Left ventricle myocardium inferior (tissue), 1 donor: ENCODE measurements around the gene SH3BP5L. TPM values are rescaled to one million over a fixed set of nuclear protein-coding genes. Genes with fewer than 3 reads are reported as not detected.
"Not testable (repeated sequence)": the region's sequence is repeated elsewhere in the genome, so short reads cannot be mapped to it uniquely, and the experiment has no call there.

Experiments
- DNase-seq: peaks from one replicate; pipeline ENCODE4 v3.0.0-alpha.2; 2020
- H3K27ac ChIP-seq: fragments of 200-600 bp; replicated peaks from 2 replicates; pipeline ENCODE4 v1.8.0; 2021
- H3K27me3 ChIP-seq: fragments of 200-600 bp; 2 replicates; pipeline ENCODE4 v1.8.0; 2021; ENCODE audit warnings: low read depth
- H3K36me3 ChIP-seq: fragments of 200-600 bp; 2 replicates; pipeline ENCODE4 v1.8.0; 2021
- H3K4me1 ChIP-seq: fragments of 200-600 bp; 2 replicates; pipeline ENCODE4 v1.8.0; 2021
- H3K4me3 ChIP-seq: fragments of 200-600 bp; 2 replicates; pipeline ENCODE4 v1.8.0; 2021; ENCODE audit warnings: mild to moderate bottlenecking, moderate library complexity
- H3K9me3 ChIP-seq: fragments of 200-600 bp; replicated peaks from 2 replicates; pipeline ENCODE4 v1.8.0; 2021
- intact Hi-C: fragments of 100-400 bp; cut with micrococcal nuclease; formaldehyde crosslinking; loops from one replicate; pipeline ENCODE4 v1.11.0; 2022
- total RNA-seq: library from RNA; stranded (reverse); fragmentation: NEBNext Ultra II Directional; extraction: Animal tissue kit (Norgen Biotek cat#: 25700); gene quantifications from one replicate; pipeline ENCODE4 v1.2.1, GENCODE V29; 2021
- TF ChIP-seq, protein P1 (sequence below): fragments of 200-600 bp; IDR thresholded peaks from 2 replicates; pipeline ENCODE4 v1.8.0; 2021; ENCODE audit warnings: antibody characterized with exemption, mild to moderate bottlenecking, borderline replicate concordance
- donor health status: DM: no; HTN: yes; CAD: no; lungs with severe emphysema.

The SH3BP5L gene
- total RNA-seq, 1 donor from 2014 or later = 18.0 TPM

DNA sequence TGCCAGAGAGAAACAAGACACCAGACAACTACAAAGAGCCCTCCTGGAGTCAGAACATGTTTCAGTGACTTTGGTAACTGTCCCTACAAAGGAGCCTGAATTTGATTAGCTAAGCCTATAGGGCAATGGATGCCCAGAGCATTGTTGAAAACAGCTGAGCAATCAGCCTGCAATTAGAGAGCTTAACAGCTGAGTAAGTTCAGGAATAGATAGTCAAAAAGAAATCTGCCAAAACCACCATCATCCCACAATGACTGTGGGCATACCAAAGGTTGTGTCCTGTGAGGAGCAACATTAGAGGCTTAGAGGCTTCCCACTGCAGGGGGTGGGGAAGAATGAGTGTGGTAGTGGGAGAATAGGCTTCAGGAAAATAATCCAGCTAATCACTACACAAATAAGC, 32.1 kb downstream of the SH3BP5L start:
- TF ChIP-seq, protein P1, sequence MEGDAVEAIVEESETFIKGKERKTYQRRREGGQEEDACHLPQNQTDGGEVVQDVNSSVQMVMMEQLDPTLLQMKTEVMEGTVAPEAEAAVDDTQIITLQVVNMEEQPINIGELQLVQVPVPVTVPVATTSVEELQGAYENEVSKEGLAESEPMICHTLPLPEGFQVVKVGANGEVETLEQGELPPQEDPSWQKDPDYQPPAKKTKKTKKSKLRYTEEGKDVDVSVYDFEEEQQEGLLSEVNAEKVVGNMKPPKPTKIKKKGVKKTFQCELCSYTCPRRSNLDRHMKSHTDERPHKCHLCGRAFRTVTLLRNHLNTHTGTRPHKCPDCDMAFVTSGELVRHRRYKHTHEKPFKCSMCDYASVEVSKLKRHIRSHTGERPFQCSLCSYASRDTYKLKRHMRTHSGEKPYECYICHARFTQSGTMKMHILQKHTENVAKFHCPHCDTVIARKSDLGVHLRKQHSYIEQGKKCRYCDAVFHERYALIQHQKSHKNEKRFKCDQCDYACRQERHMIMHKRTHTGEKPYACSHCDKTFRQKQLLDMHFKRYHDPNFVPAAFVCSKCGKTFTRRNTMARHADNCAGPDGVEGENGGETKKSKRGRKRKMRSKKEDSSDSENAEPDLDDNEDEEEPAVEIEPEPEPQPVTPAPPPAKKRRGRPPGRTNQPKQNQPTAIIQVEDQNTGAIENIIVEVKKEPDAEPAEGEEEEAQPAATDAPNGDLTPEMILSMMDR = no peak
- H3K4me1 ChIP-seq = no peaks in the 10 kb centered on the region
- peaks cover 26% of the 10 kb centered on the region for H3K9me3 ChIP-seq
- no peak overlapping the region for H3K4me3 ChIP-seq
- H3K36me3 ChIP-seq = no peaks in the 10 kb centered on the region
- no peak overlapping the region for H3K27ac ChIP-seq
- intact Hi-C loops = no loop called here
- DNase-seq = no peak
- peaks cover 5% of the 10 kb centered on the region for H3K27me3 ChIP-seq

DNA sequence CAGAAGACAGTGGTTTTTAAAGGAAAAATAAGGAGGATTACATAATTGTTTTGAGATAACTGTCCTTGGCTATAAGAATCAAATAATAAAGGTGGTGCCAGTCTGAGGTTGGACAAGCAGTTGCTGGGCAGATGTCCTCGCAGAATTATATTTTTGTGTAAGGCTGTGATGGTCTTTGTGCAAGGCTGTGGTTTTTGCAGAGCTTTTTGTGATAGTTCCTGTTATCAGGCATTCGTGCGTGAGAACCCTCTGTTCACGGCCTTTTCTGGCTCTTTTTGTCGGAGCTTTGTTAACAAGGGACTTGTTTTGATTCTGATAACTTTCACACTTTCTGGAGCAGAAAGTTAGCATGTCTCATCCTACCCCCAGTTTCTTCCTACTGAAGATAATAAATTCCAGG, 33.4 kb downstream of the SH3BP5L start:
- peaks cover 12% of the 10 kb centered on the region for H3K27me3 ChIP-seq
- H3K4me3 ChIP-seq = no peak overlapping the region
- peaks cover 26% of the 10 kb centered on the region for H3K9me3 ChIP-seq
- TF ChIP-seq, protein P1 = no peak
- no peak for DNase-seq
- no peaks in the 10 kb centered on the region for H3K4me1 ChIP-seq
- no peak overlapping the region for H3K27ac ChIP-seq
- intact Hi-C loops = no loop called here
- no peaks in the 10 kb centered on the region for H3K36me3 ChIP-seq

DNA sequence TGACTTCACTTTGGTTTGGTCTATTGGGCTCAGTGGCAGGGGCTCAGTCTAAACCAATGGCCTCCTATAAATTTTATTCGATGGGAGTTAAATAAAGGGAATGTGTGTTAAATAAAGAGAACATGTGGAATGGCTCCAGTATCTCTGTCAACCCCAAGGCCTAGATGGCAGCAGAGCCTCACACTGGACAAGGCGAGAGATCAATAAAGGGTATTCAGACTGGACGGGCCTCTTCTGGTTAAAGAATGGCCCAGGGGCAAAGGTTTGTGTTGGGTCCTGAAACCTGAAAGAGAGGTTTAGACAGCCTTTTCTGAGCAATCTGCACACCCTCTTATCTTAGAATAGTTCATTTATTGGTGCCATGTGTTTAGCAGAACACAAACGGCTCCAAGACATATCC, 34.7 kb downstream of the SH3BP5L start:
- intact Hi-C loops = no loop called here
- DNase-seq = no peak
- Histone ChIP-seq H3K4me3 (no peak overlapping the region), H3K27ac (no peak overlapping the region), H3K36me3 (no peaks in the 10 kb centered on the region), H3K27me3 (peaks cover 12% of the 10 kb centered on the region), H3K9me3 (peaks cover 23% of the 10 kb centered on the region), H3K4me1 (no peaks in the 10 kb centered on the region)
- TF ChIP-seq, protein P1 = no peak

DNA sequence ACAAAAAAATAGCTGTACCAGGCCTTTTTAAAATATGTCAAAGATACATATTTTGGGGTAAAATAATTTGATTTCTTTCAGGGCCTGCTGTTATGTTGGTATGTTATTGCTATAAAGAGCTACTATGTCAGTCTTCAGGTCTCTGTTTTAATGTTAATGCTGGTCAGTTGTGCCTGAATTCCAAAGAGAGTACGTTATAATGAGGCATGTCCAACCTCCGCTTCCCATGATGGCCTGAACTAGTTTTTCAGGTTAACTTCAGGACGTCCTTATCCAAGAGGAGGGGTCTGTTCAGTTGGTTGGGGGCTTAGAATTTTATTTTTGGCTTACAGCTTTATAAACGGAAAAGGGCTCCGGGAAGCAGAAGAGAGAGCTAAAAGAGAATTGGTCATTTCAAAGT, 35.3 kb downstream of the SH3BP5L start:
- intact Hi-C loops = no loop called here

DNA sequence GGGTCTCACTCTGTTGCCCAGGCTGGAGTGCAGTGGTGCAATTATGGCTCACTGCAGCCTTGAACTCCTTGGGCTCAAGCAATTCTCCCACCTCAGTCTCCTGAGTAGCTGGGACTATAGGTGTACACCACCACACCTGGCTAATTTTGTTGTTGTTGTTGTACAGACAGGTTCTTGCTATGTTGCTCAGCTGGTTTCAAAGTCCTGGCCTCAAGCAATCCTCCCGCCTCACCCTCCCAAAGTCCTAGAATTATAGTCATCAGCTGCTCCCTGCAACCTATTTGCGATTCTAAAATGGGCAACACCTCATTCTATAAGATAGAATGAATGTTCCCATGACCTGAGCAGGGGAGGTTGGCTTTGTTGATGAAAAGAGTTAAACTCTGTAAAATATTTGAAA, 36.4 kb downstream of the SH3BP5L start:
- H3K9me3 ChIP-seq, H3K27ac ChIP-seq, H3K4me1 ChIP-seq, H3K4me3 ChIP-seq, H3K36me3 ChIP-seq, intact Hi-C loops, DNase-seq: not testable (repeated sequence)
- peaks cover 12% of the 10 kb centered on the region for H3K27me3 ChIP-seq

More for the DNA sequence above, 35.3 kb downstream of the SH3BP5L start:
- H3K4me3 ChIP-seq = no peak overlapping the region
- H3K4me1 ChIP-seq = no peaks in the 10 kb centered on the region
- TF ChIP-seq, protein P1 = no peak
- no peak overlapping the region for H3K27ac ChIP-seq
- H3K36me3 ChIP-seq = no peaks in the 10 kb centered on the region
- no peak for DNase-seq
- peaks cover 17% of the 10 kb centered on the region for H3K9me3 ChIP-seq
- peaks cover 12% of the 10 kb centered on the region for H3K27me3 ChIP-seq

DNA sequence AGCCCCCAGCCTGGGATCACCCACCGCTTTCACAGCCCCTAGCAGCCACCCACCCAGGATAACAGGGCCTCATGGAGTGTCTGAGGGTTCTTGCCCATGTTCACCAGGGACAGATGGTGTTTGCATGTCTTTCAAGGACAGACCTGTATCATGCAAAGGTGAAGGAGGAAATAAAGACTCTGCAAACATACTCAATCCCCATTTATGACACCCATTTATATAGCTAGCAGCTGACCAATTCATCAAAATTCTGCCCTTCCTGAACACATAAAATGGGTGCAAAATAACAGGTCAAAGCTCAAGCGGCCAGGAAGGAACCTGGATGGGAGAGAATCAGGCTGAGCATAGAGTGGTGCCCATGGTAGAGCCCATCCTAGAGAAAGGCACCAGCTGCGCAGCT, 37.4 kb downstream of the SH3BP5L start:
- TF ChIP-seq, protein P1 = no peak

More for the DNA sequence above, 37.4 kb downstream of the SH3BP5L start:
- no peak for DNase-seq
- H3K4me1 ChIP-seq = no peaks in the 10 kb centered on the region
- no peak overlapping the region for H3K4me3 ChIP-seq
- intact Hi-C loops = no loop called here
- H3K27ac ChIP-seq = no peak overlapping the region
- no peaks in the 10 kb centered on the region for H3K9me3 ChIP-seq
- H3K27me3 ChIP-seq = peaks cover 17% of the 10 kb centered on the region
- no peaks in the 10 kb centered on the region for H3K36me3 ChIP-seq
